ENCODE results near the gene XRCC6.
A peak's percentile ranks its signal among the peaks of the same experiment; 100 is the strongest.
"Not testable (repeated sequence)": the region's sequence is repeated elsewhere in the genome, so short reads cannot be mapped to it uniquely, and the experiment has no call there.

XRCC6 gene

DNA sequence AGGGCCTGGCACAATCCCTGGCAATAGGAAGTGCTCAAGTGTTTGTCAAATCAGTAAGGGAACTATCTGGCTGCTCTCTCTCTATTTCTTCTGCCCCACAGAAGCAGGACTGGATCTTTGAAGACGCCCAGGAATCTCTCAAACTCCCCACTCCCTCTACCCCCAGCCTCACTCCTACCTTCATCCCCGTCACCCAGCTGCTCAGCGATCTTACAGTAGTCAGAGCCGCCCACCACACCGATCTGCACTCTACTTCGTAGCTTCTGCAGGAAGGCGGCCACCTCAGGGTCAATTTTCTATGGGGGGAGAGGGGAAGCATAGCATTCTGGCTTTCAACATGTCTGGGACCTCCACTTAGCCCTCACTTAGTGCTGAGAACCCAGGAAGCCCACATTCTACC is 35.2 kb upstream of the XRCC6 start:
- H3K4me2 ChIP-seq (ENCODE audit: low read depth, low read length, poor library complexity, severe bottlenecking), result no peak overlapping the region
- H3K9me2 ChIP-seq (replicated peaks; ENCODE audit: low read depth, low read length), result no peaks in the 10 kb centered on the region
- H3K27me3 ChIP-seq (ENCODE audit: insufficient read depth, low read length, poor library complexity, severe bottlenecking), result no peaks in the 10 kb centered on the region
- H4K20me1 ChIP-seq (ENCODE audit: insufficient read depth, low read length, poor library complexity, severe bottlenecking), result no peaks in the 10 kb centered on the region
- H3K9ac ChIP-seq (ENCODE audit: low read depth, low read length, poor library complexity, severe bottlenecking), result no peak overlapping the region
- no peaks in the 10 kb centered on the region for H3K9me3 ChIP-seq (ENCODE audit: insufficient read depth, low read depth, low read length)
- H3K4me1 ChIP-seq (ENCODE audit: insufficient read depth, low read length, poor library complexity, severe bottlenecking), result peaks cover 11% of the 10 kb centered on the region
- H3K36me3 ChIP-seq (ENCODE audit: insufficient read depth, low read length), result no peaks in the 10 kb centered on the region
- no peaks in the 10 kb centered on the region for H3F3A ChIP-seq (ENCODE audit: low read depth)
- H3K79me2 ChIP-seq (ENCODE audit: insufficient read depth, low read length), result no peaks in the 10 kb centered on the region; the same call in 1 of the 2 replicates
- no peak overlapping the region for H3K4me3 ChIP-seq (ENCODE audit: low read length, poor library complexity, severe bottlenecking)
- TF ChIP-seq, protein P1, sequence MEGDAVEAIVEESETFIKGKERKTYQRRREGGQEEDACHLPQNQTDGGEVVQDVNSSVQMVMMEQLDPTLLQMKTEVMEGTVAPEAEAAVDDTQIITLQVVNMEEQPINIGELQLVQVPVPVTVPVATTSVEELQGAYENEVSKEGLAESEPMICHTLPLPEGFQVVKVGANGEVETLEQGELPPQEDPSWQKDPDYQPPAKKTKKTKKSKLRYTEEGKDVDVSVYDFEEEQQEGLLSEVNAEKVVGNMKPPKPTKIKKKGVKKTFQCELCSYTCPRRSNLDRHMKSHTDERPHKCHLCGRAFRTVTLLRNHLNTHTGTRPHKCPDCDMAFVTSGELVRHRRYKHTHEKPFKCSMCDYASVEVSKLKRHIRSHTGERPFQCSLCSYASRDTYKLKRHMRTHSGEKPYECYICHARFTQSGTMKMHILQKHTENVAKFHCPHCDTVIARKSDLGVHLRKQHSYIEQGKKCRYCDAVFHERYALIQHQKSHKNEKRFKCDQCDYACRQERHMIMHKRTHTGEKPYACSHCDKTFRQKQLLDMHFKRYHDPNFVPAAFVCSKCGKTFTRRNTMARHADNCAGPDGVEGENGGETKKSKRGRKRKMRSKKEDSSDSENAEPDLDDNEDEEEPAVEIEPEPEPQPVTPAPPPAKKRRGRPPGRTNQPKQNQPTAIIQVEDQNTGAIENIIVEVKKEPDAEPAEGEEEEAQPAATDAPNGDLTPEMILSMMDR (conservative IDR thresholded peaks at IDR 0.05; ENCODE audit: low read length), result no peak
- no peak for TF ChIP-seq EZH2phosphoT487 (IDR thresholded peaks at IDR 0.05; ENCODE audit: borderline replicate concordance)
- no peak overlapping the region for H2AFZ ChIP-seq (ENCODE audit: low read length)

DNA sequence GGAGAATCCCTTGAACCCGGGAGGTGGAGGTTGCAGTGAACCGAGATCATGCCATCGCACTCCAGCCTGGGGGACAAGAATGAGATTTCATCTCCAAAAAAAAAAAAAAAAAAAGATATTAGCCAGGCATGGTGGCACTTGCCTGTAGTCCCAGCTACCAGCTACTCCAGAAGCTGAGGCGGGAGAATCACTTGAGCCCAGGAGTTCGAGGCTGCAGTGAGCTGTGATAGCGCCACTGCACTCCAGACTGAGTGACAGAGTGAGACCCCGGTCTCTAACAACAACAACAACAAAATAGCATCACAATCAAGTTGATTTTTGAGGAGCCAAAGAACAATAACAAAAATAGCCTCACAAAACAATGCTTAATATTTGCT is 33.8 kb upstream of the XRCC6 start:
- no peak overlapping the region for H3K4me2 ChIP-seq (ENCODE audit: low read depth, low read length, poor library complexity, severe bottlenecking)
- no peaks in the 10 kb centered on the region for H3K36me3 ChIP-seq (ENCODE audit: insufficient read depth, low read length)
- no peaks in the 10 kb centered on the region for H4K20me1 ChIP-seq (ENCODE audit: insufficient read depth, low read length, poor library complexity, severe bottlenecking)
- TF ChIP-seq, protein P1 (conservative IDR thresholded peaks at IDR 0.05; ENCODE audit: low read length), result no peak
- no peak for TF ChIP-seq EZH2phosphoT487 (IDR thresholded peaks at IDR 0.05; ENCODE audit: borderline replicate concordance)
- no peaks in the 10 kb centered on the region for H3K9me3 ChIP-seq (ENCODE audit: insufficient read depth, low read depth, low read length)
- H3K9me2 ChIP-seq (replicated peaks; ENCODE audit: low read depth, low read length), result no peaks in the 10 kb centered on the region
- H3F3A ChIP-seq (ENCODE audit: low read depth), result no peaks in the 10 kb centered on the region
- no peak overlapping the region for H3K4me3 ChIP-seq (ENCODE audit: low read length, poor library complexity, severe bottlenecking)
- no peaks in the 10 kb centered on the region for H3K27me3 ChIP-seq (ENCODE audit: insufficient read depth, low read length, poor library complexity, severe bottlenecking)
- no peaks in the 10 kb centered on the region; the same call in 1 of the 2 replicates for H3K79me2 ChIP-seq (ENCODE audit: insufficient read depth, low read length)
- H3K9ac ChIP-seq (ENCODE audit: low read depth, low read length, poor library complexity, severe bottlenecking), result no peak overlapping the region
- peaks cover 11% of the 10 kb centered on the region for H3K4me1 ChIP-seq (ENCODE audit: insufficient read depth, low read length, poor library complexity, severe bottlenecking)
- no peak overlapping the region for H2AFZ ChIP-seq (ENCODE audit: low read length)

DNA sequence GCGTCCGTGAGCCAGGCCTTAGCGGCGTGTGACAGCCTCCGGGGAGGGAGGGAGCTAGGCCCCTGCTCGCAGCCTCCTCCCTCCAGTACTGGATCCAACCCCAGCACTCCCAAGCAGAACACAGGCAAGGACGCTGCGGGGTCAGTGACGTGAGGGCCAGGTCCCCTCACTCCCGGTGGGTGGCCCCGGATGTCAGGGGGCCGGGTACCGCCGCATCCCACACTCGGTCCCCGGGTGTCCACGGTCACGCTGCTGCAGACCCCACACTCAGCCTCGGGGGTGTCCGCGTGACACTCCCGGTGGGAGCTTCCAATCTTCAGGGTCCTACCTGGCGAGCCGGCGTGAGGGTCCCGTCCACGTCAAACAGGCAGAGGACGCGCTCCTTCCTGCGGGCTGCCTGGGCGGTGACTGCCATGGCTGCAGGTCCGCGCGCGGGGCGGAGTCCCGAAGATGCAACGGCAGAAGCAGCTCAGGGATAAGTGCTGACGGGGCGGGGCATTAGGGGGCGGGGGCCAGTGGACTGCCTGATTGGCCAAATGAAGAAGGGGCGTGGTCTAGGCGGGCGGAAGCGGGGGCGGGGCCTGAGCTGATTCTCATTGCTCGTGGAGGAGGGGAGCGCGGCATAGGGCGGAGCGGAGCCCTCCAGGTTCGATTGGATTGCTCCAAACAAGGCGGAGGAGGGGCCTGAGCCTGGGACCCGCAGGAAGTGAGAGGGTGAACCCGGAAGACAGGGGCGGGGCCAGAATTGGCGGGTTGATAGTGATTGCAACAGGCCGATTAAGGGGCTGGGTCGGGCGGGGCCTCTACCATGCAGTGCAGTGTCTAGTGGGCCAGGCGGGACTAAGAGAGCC is 31.5 kb upstream of the XRCC6 start, which contains the start of gene PMM1:
TSS of gene PMM1 (minus strand) at position 450 of the 851 bp plus-strand sequence. CDS start at position 415, 35 bp downstream.
- Histone ChIP-seq H2AFZ (ENCODE audit: low read length) (peak within 1 kb of the TSS; percentile 98), H3K4me1 (ENCODE audit: insufficient read depth, low read length, poor library complexity, severe bottlenecking) (peaks cover 11% of the 10 kb centered on the region)

DNA sequence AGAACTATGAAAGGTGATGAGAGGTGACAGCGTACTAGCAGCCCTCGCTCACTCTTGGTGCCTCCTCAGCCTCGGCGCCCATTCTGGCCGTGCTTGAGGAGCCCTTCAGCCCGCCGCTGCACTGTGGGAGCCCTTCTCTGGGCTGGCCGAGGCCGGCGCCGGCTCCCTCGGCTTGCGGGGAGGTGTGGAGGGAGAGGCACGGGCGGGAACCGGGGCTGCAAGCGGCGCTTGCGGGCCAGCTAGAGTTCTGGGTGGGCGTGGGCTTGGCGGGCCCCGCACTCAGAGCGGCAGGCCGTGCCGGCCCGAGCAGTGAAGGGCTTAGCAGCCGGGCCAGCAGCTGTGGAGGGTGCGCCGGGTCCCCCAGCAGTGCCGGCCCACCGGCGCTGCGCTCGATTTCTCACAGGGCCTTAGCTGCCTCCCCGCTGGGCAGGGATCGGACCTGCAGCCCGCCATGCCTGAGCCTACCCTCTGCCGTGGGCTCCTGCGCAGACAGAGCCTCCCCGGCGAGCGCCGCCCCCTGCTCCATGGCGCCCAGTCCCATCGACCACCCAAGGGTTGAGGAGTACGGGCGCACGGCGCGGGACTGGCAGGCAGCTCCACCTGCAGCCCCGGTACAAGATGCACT is 27.6 kb upstream of the XRCC6 start:
- H3K9me2 ChIP-seq (replicated peaks; ENCODE audit: low read depth, low read length); H3K4me3 ChIP-seq (ENCODE audit: low read length, poor library complexity, severe bottlenecking); H4K20me1 ChIP-seq (ENCODE audit: insufficient read depth, low read length, poor library complexity, severe bottlenecking); H2AFZ ChIP-seq (ENCODE audit: low read length); H3K9ac ChIP-seq (ENCODE audit: low read depth, low read length, poor library complexity, severe bottlenecking); H3K9me3 ChIP-seq (ENCODE audit: insufficient read depth, low read depth, low read length); H3K36me3 ChIP-seq (ENCODE audit: insufficient read depth, low read length); H3F3A ChIP-seq (ENCODE audit: low read depth); H3K4me2 ChIP-seq (ENCODE audit: low read depth, low read length, poor library complexity, severe bottlenecking); H3K79me2 ChIP-seq (ENCODE audit: insufficient read depth, low read length): not testable (repeated sequence)
- H3K27me3 ChIP-seq (ENCODE audit: insufficient read depth, low read length, poor library complexity, severe bottlenecking), result peaks cover 35% of the 10 kb centered on the region
- peaks cover 11% of the 10 kb centered on the region for H3K4me1 ChIP-seq (ENCODE audit: insufficient read depth, low read length, poor library complexity, severe bottlenecking)

More for the DNA sequence above, 31.5 kb upstream of the XRCC6 start, which contains the start of gene PMM1:
- H3K27me3 ChIP-seq (ENCODE audit: insufficient read depth, low read length, poor library complexity, severe bottlenecking), result no peaks in the 10 kb centered on the region
- H3K9me3 ChIP-seq (ENCODE audit: insufficient read depth, low read depth, low read length), result no peaks in the 10 kb centered on the region
- H3K9ac ChIP-seq (ENCODE audit: low read depth, low read length, poor library complexity, severe bottlenecking), result peak within 1 kb of the TSS; percentile 73
- no peaks in the 10 kb centered on the region; the same call in 1 of the 2 replicates for H3K79me2 ChIP-seq (ENCODE audit: insufficient read depth, low read length)
- TF ChIP-seq, protein P1 (conservative IDR thresholded peaks at IDR 0.05; ENCODE audit: low read length), result no peak
- no peak for TF ChIP-seq EZH2phosphoT487 (IDR thresholded peaks at IDR 0.05; ENCODE audit: borderline replicate concordance)
- H4K20me1 ChIP-seq (ENCODE audit: insufficient read depth, low read length, poor library complexity, severe bottlenecking), result no peaks in the 10 kb centered on the region
- no peaks in the 10 kb centered on the region for H3K36me3 ChIP-seq (ENCODE audit: insufficient read depth, low read length)
- H3K9me2 ChIP-seq (replicated peaks; ENCODE audit: low read depth, low read length), result no peaks in the 10 kb centered on the region
- peak within 1 kb of the TSS; percentile 84 for H3K4me3 ChIP-seq (ENCODE audit: low read length, poor library complexity, severe bottlenecking)
- no peaks in the 10 kb centered on the region for H3F3A ChIP-seq (ENCODE audit: low read depth)
- H3K4me2 ChIP-seq (ENCODE audit: low read depth, low read length, poor library complexity, severe bottlenecking), result peak within 1 kb of the TSS; percentile 78

Measured in Loucy (cell line).